ENCODE results near the gene CPA2.
A peak's percentile ranks its signal among the peaks of the same experiment; 100 is the strongest.

CPA2 gene

DNA sequence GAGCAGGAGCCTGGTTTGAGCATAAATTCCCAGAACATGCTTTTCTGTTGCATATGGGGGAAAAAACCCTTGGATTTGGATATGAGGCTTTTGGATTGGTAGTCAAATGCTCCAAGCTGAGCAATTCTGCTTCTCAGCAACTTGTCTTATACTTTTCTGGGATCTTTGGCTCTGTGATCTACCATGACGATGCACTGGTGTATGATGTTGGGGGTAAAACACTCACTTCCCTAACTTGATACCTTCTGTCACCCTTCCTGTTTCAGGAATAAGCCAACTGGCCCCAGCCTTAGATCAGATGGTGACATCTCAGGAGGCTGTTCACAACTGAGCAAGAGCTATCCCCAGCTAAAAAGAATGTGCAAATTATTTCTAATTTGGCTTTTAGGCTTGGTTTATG is 13.2 kb downstream of the CPA2 start:
- no peak for DNase-seq (ENCODE audit: low read depth)

- no peak for DNase-seq (ENCODE audit: low read depth)
These were observed 14.6 kb downstream of the CPA2 start for GRCh38 chr7:130281260-130281659.

DNA sequence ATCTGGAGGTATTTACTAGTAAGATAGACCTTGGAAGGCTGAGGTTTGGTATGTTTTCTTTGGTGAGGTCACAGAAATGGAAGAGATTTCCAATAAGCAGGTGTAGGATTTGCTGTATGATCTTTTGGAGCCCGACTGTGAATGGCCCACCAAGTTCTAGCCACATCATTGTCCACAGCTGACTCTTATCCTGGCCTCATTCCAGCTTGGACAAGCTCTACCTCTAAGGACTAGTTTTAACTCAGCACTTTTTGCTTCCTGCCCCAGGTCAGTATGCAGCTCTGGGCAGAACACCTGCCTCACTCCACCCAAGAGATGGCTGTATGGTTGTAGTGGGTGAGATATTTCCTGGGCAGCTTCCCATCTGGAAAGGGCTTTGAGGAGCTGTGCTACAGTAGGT is 20.2 kb downstream of the CPA2 start:
- no peak for DNase-seq (ENCODE audit: low read depth)

DNA sequence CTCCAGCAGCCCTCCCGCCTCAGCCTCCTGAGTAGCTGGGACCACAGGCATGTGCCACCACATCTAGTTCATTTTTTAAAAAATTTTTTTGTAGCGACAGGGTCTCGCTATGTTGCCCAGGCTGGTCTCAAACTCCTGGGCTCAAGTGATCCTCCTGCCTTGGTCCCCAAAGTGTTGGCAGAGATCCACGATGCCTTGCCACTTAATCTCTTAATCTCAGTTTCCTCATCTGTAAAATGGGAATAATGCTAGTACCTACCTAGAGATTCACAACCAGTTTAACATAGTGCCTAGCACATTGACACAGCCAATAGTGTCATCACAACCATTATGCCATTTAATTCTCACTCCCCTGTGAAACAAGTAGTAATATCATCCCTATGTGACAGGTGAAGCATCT is 21.5 kb downstream of the CPA2 start:
- no peak for DNase-seq (ENCODE audit: low read depth)

- no peak for DNase-seq (ENCODE audit: low read depth)
These were observed 22.2 kb downstream of the CPA2 start for GRCh38 chr7:130288829-130289228.

DNA sequence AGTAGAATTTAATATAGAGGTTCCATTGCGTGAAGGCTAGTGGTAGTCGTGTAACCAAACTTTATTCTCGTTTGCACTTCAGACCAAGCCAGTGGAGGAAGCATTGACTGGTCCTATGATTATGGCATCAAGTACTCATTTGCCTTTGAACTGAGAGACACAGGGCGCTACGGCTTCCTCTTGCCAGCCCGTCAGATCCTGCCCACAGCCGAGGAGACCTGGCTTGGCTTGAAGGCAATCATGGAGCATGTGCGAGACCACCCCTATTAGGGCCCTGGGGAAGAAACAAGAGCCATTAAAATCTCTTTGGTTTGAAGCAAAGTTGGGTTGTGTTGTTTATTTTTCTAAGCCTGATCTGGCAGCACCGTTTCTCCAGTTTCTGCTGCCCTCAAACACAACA is 22.8 kb downstream of the CPA2 start:
- DNase-seq (ENCODE audit: low read depth): no peak

GRCh38 chr7:130290745-130291144 is 24.1 kb downstream of the CPA2 start:
- DNase-seq (ENCODE audit: low read depth): no peak

DNA sequence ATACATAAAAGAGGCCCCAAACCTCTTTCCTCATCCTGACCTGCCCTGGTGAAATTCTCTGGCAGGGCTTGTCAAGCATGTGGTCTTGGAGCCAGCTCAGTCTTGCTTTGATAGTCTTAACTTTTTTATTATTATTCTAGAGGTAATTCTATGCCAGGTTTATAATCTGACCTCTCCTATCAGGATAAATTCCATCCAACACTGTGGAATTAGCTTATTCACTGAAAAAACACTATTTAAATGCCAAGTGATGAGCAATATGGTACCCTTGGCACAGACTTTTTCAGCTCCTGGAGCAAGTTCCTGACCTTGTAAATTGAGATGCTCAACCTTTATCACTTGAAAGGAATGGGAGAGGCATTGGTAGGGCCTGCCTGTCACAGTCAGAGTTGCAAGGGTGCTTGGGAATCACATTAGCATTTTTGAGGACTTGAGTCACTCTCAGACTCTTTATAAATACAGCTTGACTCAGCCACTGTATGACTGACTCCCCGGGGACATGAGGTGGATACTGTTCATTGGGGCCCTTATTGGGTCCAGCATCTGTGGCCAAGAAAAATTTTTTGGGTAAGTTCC is 26.1 kb downstream of the CPA2 start, which contains the start of gene CPA4:
Gene CPA4, plus strand, starts transcription at position 480 of the 576 bp plus-strand sequence. Its CDS starts 20 bp downstream, at position 500.
- peak; percentile 96 for DNase-seq (ENCODE audit: low read depth)

DNA sequence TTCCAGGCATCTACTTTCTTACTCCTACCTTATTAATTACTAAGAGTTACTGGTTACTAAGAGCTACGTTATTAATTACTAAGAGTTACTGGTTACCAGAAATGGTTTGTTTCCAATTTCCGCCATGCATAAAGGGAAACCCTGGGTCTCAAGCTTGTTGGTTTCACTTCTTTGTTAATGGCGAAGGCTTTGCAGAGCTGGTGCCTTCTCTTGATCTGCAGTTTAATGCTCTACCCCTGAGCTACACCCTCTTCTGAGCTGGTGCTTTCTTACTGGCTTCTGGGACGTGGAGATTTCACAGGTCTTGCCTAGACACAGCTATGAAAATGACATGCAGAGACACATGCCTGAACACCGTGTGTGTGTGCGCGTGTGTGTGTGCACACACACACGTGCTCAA is 26.9 kb downstream of the CPA2 start:
- no peak for DNase-seq (ENCODE audit: low read depth)

DNA sequence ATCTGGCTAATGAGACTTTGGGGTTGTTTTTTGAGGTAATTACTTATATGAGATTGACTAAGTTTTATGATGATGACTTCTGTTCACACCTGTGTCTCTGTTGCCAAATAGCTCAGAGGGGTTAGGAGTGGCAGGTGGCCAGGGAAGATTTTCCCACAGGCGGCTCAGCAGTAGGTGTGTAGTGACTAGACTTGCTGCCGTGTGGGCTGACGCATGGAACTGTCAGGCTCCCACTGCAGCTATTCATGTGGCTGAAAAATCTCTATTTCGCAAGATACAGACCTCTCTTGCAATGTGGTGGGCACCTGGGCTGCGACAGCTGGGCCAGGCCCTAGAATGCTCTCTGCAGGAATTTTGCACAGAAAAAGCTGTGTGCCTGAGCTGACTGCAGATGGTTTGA is 27.7 kb downstream of the CPA2 start:
- no peak for DNase-seq (ENCODE audit: low read depth)

DNA sequence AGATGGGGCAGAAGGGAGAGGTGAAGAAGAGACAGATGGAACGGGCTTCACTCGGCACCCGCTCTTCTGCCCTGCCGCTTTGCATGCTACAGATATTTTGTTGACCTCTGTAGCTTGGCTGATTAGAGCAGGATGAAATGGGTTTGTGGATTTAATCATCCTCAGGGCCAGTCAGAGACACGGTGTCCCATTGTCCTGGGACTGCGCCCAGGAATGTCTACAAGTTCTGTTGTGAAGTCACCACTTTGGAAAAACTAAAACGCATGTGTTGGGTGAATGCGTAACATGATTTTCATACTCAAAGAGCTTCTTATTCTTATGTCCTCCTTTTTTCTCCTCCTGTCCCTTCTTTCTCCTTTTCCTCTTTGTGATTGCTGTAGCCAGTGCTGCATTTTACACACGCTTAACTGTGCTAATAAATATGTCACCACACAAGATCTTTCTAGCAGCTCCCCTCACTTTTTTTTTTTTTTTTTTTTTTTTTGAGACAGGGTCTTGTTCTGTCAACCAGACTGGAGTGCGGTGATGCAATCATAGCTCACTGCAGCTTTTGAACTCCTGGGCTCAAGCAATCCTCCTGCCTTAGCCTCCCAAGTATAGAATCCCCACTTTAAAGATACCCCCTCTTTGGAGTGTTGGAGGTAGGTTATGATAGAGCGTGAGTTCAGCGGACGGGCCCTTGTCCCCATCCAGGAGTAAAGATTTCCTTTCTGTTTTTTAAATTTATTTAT is 29.7 kb downstream of the CPA2 start:
- DNase-seq (ENCODE audit: low read depth): no peak

DNA sequence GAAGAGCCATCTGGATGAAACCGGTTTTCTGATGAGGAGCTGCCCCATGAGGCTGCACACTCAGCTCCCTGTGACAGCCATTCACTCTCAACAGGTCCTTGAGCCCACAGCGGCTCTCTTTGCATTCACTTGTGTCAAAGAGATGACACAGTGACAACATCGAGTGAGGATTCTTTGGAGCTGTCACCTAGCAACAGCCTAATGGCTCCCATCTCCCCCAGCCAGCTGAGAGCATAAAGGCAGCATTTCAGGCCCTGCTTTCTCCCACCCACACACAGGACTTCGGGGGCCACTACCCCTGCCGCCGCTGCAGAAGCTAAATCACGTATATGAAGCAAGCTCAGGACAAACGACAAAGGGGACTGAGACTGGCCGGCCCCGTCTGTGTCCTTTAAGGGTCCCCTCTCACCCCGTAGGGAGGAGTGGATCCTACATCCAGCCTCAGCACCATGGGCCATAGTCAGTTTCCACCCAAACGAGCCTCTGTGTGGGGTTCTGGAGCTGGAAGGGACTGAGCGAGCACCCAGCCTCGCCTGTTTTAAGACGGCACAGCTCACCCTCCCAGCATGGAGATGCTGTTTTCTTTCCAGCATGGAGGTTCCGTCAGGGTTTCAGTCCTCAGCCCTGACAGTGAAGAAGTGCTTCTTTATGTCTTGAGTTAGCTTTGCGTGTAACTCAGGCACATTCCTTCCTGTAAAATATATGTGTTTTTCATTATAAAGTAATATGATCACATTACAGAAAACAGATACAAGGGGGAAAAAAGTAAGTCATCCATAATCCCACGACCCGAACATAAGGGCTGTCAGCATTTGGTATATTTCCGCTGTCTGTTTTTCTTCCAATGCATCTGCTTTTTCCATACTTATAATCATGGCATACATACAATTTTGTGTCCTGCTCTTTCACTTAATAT is 31.2 kb downstream of the CPA2 start:
- no peak for DNase-seq (ENCODE audit: low read depth)

- DNase-seq (ENCODE audit: low read depth): no peak
These were observed 32.1 kb downstream of the CPA2 start for GRCh38 chr7:130298544-130299326.

DNA sequence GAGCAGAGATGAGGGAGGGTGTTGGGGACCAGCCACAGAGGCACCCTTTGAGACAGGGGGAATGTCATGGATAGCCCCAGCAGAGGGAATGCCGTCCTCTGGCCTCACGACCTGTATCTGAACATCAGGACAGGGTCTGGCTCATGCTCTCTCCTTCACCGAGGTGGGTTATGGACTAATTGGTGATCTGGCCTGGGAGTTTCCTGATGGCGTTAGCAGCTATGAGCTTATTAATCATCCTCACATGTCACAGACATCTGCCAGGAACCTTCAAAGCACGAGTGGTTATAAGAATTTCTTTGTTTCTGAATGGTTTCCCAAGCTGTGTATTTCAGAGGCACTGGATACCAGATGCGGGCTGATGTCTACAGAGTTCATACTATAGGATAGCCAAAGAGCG is 33.2 kb downstream of the CPA2 start:
- DNase-seq (ENCODE audit: low read depth): no peak

GRCh38 chr7:130301501-130302020 is 34.9 kb downstream of the CPA2 start:
- DNase-seq (ENCODE audit: low read depth): no peak

DNA sequence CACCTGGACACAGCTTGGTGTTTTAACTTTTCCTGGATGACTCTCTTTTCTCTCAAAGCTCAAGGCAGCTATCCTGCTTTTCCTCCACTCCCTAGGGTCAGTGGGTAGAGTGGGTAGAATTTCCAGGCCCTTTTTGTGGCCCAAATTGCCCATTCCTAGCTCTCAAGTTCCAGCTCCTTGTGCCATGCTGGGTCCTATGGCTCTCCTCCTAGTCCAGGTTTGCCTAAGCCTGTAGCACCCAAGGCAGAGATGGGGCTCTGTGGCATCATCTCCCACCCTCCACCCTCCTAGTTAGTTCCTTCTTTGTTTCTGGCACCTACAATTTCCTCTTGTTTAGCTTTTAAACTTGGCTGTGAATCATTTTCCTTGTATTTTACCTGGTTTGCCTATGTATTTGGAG is 36.0 kb downstream of the CPA2 start:
- no peak for DNase-seq (ENCODE audit: low read depth)

GRCh38 chr7:130303127-130303526 is 36.5 kb downstream of the CPA2 start:
- DNase-seq (ENCODE audit: low read depth): no peak

DNA sequence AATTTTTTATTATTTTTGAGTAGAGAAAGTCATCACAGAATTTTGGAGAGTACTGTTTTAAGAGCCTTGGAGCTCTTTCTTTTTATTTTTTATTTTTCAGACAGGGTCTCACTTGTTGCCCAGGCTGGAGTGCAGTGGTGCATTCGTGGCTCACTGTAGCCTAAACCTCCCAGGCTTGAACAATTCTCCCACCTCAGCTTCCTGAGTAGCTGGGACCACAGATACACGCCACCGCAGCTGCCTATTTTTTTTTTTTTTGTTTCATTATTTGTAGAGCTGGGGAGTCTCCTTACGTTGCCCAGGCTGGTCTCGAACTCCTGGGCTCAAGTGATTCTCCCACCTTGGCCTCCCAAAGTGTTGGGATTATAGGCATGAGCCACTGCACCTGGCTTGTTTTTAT is 36.9 kb downstream of the CPA2 start:
- no peak for DNase-seq (ENCODE audit: low read depth)

- DNase-seq (ENCODE audit: low read depth): no peak
These were observed 37.3 kb downstream of the CPA2 start for GRCh38 chr7:130303982-130304381.

DNA sequence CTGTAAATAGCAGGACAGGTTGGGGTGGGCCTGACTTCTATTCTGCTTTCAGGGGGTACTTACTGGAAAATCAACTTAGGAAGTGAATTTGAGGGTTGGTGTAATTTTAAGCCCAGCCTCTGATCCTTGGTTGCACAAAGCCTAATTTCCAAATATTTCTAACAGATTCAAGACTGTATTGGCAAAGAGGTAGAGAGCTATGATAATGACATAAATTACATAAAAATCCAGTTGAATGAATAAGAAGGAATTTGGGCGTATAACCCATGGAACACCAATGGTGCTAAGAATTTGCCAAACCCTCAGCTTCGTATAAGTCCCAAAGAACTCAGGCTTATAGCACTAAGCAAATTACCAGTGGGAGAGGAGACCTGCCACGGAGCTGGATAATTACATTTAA is 38.2 kb downstream of the CPA2 start:
- no peak for DNase-seq (ENCODE audit: low read depth)

- DNase-seq (ENCODE audit: low read depth): no peak
These were observed 38.9 kb downstream of the CPA2 start for GRCh38 chr7:130305433-130306042.
